HG03196 (cell line): Measurements from ENCODE around the gene MEIS2.

Source experiments
- ATAC-seq: cut with Tn5 transposase; IDR thresholded peaks from one replicate; pipeline ENCODE4 v1.9.1; 2021; ENCODE audit not compliant: unreplicated experiment

MEIS2 gene

DNA sequence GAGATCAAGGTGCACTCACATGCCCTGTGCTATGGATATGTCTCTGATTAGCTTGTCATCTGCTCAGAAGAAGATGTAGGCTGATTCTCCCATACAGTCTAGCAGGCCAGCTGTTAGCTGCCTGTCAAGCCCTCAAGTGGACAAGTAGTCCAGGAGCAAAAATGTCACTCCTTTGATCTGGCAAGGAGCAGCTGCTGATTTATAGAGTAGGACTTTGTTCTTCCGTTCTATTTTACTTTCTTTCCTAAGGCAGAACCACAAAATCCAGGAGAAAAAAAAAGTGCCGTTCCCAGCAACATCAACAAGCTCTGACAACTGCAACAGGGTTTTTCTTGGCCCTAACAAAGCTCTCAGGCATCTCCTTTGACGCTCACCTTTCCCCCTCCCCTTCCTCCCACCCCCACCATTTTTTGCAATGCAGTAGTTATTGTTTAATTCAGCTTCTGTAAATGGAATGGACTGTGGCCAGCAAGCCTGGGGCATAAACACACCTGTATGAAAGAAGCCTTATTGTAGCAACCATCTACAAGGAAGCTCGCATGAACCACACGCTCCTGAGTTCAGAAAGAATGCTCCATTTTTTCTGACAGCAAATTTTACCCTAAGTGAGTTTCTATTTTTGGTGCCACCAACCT lies 196.3 kb downstream of the MEIS2 start:
- ATAC-seq, result no peak

DNA sequence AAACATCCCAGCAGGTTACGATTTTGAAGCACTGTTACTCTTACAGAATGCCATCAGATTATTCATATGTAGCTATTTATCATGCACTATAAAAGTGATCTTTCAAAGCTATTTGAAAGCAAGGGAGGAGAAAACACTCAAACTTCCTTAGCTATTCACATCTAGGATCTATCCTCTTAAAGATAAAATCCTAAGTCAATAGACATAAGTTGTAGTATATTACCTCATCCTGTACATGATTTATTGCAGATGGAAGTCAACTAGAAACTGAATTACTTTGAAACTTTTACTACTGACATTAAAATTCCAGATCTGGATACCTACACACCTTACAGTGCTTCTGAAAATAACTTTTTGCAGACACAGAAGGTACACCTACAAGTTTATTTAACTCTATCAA lies 197.2 kb downstream of the MEIS2 start:
- no peak for ATAC-seq

DNA sequence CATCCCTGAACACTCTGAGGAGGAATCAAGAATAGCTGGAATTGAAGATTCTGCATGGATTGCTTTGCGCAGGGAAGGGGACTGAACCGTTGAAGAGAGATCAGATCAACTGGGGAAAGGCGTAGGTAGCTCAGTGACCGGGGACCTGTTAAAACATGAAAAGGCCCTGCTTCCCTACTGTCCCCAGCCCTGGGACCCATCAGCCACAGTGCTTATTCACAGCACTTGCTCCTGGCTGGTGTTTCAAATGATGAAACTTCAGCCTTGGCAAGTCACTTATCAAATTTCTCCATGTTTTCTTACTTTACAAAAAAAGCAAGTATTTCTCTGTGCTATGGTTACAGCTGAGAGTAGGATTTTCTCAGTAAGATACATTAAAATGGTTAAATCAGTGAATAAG lies 199.3 kb downstream of the MEIS2 start:
- no peak for ATAC-seq

DNA sequence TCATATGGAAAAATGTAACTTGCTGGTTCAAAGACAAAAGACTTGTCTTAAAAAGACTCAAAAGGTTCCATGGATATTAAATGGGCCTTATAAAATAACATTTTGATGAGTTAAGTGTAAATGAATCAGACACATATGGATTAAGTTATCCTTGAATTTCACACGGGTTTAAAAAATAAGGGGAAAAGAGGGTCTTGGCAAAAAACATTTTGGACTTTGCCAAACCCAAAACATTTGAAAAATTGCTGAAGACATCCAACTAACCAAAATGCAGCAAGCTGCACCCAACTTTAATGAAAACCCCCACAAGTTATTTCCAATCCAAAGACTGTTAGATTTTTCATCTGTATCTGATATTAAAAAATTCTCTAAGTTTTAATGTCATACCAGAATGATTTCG lies 200.7 kb downstream of the MEIS2 start:
- no peak for ATAC-seq

DNA sequence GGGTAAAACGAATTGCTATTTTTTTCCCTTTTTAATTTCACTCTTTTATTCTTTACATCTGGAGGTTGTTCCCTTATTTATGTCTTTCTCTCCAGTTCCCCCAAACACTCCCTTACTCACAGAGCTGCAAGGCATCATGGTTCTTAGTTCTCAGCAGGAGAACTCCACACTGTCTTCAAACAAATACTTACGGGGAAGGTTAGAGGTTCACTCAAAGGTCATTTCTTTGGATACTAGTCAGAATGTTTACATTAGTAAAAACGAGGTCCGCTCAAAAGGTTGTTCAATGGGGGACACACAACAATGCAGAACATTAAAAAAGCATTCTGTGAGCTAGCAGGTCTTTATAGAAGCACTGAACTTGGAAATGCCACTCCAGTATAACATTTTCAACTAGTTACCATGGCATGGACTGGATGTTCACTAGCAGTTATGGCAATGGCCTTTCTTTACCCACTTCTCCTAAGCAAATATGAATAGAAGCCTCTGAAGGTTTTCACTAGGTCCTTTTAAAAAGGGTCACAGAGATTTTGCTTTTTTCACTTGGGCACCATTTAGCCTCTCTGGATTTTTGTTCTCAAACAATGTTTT lies 201.7 kb downstream of the MEIS2 start:
- no peak for ATAC-seq

DNA sequence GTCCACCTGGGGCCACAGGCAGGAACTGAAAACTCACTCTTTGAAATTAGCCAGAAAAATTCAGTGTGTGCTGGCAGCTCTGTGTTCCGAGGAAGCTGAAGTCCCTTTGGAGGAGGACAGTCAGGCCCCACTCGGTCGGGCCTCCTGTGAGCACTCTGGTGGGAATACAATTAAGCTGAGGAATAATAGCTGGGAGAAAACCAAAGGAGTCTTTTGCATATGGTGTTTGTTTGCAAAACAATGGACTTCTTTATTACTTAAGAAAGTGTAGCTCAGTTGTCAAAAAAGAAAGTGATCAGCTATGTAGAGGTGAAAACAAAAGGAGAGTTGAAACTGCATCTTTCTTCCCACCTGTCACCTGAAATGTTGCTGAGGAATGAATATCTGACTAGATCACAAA lies 202.5 kb downstream of the MEIS2 start:
- ATAC-seq, result no peak

DNA sequence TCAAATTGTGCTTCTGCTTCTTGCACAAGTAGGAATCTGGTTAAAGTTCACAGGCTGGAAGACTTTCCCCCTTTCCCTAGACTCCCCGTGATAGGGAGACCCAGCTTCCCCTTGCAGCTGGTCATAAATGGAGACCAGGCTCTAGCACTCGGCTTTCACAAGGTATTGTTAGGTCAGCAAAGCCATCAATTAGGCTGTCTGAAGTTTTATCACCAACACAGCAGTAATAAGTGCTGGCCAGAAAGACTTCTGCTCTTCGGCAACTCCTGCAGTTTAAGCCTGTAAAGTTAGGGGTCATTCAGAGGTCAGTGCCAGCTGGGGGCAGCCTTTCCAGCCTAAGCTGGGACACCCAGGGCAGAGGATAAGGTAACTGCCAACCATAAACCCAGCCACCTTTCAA lies 203.4 kb downstream of the MEIS2 start:
- no peak for ATAC-seq

DNA sequence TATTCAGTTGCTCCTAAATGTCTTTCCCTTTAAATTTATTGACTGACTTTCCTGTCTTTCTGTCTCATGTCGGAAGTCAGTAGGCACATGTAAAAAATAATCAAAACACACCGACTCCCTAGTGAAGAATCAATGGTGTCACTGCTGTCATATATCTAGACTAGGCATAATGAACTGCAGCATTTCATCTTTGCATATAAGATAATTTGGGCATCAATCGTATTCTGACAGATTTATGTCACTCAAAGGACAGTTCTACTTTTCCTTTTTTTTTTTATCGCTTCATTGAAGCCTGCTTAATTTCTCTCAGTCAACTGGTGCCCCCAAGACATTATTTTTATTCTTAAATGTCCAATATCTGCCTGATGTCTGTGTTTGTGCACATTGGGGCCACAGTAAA lies 206.3 kb downstream of the MEIS2 start:
- no peak for ATAC-seq

DNA sequence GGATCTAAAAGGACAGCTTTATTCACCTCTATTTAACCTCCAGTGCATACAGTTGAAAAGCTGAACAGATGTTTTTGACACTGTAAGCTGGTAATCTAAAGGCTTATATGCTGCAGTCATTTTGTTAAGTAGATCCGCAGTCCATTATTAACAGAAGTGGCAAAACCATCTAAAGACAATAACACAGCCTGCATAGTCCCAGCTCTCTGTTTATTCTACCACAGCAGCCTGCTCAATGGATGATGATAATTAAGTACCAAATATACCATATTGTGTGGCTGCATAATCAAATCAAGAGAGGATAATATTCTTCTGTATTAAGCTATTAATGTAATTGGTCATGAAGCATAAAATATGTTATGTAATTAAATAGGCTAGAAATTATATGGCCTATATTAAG lies 207.1 kb downstream of the MEIS2 start:
- ATAC-seq, result no peak

DNA sequence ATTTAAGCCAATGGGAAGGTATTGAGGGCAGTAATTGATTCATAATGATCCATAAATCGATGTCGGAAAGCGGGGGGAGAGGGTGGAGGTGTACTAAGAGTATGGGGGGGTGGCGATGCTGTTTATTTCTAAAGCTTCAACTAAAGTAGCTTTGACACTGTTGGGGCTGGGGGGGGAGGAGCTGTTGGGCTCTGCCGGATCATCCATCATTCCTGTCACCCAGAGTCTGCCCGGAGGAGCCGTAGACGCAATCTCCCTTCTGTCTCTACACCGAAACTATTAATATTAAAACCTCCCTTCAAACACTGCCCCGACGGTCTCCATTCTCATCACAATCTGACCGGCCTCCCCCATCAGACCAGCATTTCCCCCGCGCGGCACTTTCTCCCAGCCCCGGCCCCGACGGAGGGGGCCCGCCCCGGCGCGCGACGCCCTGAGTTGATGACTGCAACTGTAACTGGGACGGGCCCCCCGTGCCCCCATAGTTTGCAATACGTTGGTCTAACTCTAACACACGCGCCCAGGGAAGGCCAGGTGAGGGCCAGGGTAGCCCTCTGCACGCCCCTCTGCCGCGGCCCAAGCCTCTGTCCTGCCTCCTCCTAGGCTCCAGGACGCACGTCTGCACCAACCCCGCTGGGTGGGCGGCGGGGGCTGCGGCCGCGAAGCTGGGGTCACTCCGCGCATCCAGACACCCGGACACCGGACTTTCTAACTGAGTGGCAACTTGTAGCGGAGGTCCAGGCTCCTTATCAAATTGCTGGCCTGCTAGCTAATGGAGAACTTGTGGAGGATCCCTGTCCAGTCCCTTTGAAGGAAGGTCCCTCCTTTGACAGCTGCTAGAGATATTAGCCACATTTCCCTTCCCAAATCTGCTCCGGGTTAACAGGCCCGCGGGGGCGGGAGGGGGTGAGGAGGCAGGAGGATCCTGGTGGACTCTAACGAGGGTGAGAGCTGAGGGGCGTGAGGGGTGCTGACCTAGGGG lies 212.0 kb downstream of the MEIS2 start:
- ATAC-seq, result no peak

DNA sequence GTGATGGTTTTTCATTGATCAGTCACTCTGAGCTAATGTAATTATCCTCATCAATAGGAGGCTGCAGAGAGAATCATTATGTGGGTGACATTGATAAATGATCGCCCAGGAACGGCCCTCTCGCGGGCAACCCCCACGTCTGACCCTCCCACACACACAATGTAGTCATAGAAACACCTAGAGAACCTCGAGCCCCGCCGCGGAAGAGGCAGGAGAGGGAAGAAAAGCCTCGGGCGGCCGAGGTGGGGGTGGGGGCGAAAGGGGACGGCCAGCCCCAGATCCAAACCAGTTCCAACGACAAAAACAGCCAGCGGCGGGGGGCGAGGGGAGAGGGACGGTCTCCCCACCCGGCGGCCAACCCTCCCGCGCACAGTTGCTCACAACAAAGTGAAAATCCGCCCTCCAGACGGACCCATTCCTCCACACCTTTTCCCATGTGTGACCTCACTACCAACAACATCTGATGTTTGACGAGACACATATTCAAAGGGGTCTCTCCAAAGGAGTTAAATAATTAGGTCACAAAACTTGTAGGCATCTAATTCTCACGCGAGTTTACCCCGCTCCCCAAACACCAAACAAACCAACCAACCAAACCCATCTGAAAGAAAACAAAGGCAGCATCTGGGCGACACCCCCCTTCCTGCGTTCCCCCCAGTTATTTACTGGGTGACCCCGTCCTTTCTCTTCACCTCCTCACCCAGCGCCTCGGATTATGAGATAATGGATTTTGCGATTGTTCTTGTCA lies 213.0 kb downstream of the MEIS2 start:
- no peak for ATAC-seq

DNA sequence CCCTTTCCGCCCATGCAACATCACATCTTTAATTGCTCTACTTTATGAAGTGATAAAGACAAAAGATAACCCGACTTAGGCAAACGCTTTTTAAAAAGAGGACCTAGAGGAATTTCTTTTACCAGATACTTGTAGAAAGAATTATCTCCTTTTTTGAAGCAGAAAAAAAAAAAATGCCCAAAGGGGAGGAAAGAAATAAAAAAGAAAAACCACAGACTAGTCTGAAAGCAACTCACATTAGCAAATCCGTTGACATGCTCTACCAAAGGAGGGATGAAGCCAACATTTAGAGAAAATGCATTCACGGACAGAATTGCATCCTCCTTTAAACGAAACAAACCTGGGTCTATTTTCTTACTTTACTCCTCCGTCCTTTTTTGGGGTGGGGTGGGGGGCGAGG lies 213.6 kb downstream of the MEIS2 start:
- ATAC-seq, result no peak

DNA sequence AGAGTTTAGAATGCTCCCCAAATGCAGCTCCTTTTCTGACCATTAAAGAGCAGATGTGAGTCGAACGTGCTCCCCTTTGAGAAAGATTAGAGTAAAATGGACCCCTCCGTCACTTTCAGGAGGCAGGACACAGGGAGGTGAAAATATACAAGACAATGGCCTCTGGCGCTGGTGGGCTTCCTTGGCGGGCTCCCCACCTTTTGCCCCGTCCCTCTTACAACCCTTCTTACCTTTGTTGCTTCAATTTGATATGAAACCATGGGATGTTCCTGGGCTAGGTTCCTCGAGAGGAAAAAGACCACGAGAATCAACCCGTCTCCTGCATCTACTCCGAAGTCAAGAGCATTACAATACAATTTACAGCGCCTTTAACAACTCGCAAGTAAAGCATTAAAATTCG lies 214.2 kb downstream of the MEIS2 start:
- ATAC-seq, result no peak

DNA sequence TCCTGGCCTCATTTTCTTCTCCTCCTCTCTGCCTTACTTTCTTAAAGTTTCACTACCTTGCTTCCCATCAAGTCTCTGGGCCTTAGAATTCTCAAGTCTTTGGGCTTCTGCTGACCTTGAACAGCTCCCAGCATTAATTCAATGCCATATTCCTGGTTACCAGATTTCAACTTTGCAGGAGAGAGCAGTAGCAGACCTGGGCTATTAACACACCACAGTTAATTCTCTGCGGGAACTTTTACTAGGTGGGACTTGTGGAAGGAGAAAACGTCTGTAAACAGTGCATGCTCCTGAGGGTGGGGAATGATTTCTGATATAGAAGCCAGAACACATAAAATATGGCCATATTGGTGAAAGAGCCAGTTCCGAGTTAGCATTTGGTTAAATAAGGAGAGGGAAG lies 214.6 kb downstream of the MEIS2 start:
- no peak for ATAC-seq

DNA sequence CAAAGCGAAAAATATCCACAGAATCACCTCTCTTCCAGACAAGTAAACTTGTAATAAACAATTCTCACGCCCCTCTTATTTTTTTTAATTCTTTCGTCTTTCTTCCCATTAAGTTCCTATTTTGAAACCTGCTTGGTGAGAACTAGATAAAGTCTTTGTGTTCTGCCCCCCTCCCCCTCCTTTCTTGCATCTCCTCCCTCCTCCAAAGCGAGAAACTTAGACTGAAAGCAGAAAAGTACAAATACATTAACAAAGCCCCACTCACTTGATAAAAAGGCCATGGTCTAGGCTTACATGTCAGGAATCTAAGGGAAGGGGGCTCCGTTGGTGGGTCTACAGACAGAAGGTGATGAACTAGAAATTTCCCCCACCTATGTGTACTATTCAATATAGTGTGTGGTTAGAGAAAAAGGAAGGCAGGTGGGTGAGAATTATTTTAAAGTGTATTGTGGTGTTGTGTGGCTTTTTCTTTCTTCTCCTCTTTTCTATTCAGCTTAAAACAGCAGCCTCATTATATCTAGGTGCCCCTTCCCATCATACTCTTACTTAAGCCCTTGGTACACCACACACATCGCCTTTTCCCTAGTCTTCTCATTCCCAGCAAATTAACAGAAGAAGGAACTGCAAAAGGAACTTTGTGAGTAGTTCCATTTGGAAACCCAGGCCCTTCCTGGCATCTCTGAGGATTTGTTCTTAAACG lies 215.3 kb downstream of the MEIS2 start:
- ATAC-seq, result no peak

DNA sequence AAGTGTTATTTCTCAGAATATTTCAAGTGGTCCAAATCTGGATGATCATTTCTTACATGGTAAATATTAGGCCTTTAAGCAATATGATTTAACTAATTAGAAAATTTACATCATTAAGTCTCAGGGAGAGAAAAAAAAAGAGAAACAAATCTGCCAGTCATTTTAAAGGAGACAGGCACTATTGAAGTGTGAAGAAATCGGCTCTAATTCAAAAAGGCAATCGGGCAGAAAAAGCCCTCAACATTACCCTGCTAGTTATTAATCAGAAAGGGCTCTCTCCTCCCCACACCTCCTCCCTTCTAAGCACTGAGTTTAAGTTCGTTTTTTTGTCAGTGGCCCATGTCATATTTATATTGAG lies 215.9 kb downstream of the MEIS2 start:
- ATAC-seq, result no peak

DNA sequence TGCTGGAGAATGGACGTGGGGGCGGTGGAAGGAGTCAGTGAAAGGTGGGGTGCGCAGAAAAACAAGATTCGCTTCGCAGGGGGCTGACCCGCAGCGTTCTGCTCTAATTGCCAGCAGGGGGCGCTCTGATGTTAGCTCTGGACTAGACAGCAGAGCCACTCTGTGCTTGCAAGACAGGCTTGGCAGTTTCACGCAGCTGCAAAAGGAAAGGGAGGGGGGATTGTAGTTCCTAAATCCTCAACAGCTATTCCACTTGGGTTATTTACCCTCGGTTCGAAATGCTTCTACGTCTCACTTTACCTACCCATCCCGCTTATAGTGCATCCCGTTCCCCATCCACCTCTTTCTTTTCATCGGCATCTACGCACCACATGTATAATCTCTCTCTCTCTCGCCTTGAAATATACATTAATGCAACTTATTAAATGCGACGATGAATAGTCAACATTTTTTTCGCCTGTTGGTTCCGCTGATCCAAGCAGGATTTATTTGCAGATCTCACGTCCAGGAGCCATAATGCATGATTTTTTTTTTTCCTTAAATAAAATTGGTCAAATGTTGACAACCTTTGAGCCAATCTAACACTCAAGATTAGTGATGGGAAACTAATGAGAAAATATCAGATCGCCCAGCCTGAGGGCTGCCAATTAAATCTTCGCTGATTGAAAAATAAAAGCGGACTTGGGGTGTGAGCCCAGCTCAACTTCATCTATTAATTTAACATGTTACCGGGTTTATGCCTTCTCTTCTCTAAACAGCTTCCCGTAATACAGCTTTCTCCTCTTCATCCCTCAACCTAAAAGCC lies 216.4 kb downstream of the MEIS2 start:
- no peak for ATAC-seq

DNA sequence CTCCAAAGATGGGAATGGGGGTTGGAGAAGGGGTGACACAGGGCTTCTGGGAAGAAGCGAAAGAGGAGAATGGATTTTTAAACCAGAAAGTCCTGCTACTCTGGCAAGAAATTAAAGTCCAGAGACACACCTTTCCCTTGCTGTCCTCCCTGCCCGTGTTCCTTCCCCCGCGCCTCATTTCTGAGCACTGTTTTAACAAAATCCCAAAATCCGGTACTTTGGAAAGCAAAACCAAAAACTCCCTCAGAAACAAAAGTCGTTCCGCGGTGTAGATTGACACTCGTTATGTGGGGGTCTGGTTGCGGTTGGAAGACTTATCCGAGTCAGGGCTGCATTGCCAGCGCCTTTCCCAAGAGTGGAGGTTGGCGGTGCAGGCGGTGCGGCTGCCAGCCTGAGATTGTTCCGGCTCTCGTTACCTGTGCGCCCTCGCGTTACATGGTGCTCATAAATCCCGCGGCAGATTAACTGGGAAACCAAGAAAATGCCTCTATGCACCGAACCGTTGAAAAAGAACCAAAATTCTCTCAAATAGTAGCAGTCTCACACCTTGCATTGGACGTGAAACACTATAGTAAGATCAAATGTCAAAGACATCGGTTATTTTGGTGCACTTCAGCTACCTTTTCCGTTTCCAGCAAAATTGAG lies 217.7 kb downstream of the MEIS2 start:
- ATAC-seq, result no peak

DNA sequence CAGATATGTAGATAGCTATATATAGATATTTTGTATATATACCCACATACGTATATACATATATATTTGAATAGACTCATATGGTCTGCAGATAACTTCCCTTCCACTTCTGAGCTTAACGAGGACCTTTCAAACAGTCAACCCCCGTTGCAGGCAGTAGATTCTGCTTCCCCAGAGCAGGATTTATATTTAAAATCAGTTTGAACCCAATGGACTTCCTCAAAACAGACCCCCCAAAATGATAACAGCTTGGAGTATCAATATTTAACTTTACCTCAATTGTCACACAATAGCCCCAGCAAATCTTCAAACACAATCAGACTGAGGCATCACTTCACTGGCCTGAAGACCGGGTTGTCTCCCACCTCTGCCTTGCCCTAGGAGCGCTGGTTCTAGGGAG lies 218.3 kb downstream of the MEIS2 start:
- no peak for ATAC-seq

DNA sequence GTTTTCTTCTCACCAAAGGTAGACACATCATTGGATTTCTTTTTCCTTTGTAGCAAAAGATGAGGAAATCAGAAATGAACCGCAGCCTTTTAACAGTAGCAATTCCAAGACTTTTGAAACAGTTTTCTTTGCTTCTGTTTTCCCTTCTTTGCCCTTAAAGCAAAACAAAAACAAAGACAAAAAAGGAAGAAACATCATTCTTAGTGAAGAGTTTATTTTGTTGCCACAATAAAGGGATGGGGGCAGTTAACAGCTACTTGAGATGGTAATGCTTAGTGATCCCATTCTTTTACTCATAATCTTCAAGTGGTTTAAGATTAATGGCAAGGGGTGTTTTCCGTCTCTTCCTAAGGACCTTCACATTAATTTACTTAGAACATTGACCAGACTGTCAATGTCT lies 218.8 kb downstream of the MEIS2 start:
- ATAC-seq, result no peak
